DMS153 treated with DMSO at 0.1 percent for 48 hours (cell line): Measurements from ENCODE around the gene COL4A4.

Source experiments
- DNase-seq: peaks from one replicate; lab custom pipeline; 2025; ENCODE audit not compliant: unreplicated experiment; lab: John Stamatoyannopoulos, UW

Gene COL4A4

GRCh38 chr2:227033471-227034148 is 130.4 kb downstream of the COL4A4 start:
- DNase-seq = no peak

GRCh38 chr2:227031379-227031778 is 132.6 kb downstream of the COL4A4 start:
- DNase-seq = no peak

GRCh38 chr2:227030789-227031188 is 133.2 kb downstream of the COL4A4 start:
- DNase-seq = no peak

GRCh38 chr2:227029426-227030105 is 134.4 kb downstream of the COL4A4 start:
- no peak for DNase-seq

GRCh38 chr2:227025510-227025909 is 138.5 kb downstream of the COL4A4 start:
- no peak for DNase-seq

- no peak for DNase-seq
These were observed 141.4 kb downstream of the COL4A4 start for GRCh38 chr2:227022608-227023007.

GRCh38 chr2:227020416-227020815 is 143.6 kb downstream of the COL4A4 start:
- no peak for DNase-seq

- no peak for DNase-seq
These were observed 147.1 kb downstream of the COL4A4 start for GRCh38 chr2:227016894-227017293.

- no peak for DNase-seq
These were observed 150.1 kb downstream of the COL4A4 start for GRCh38 chr2:227013881-227014280.

- no peak for DNase-seq
These were observed 150.7 kb downstream of the COL4A4 start for GRCh38 chr2:227013330-227013729.

- no peak for DNase-seq
These were observed 153.6 kb downstream of the COL4A4 start for GRCh38 chr2:227010433-227010832.

- no peak for DNase-seq
These were observed 156.1 kb downstream of the COL4A4 start for GRCh38 chr2:227007940-227008339.

GRCh38 chr2:227007148-227007547 is 156.9 kb downstream of the COL4A4 start:
- no peak for DNase-seq

GRCh38 chr2:227006189-227006897 is 157.7 kb downstream of the COL4A4 start:
- DNase-seq = no peak

GRCh38 chr2:227004482-227004881 is 159.5 kb downstream of the COL4A4 start:
- no peak for DNase-seq

- DNase-seq = no peak
These were observed 163.9 kb downstream of the COL4A4 start for GRCh38 chr2:227000123-227000522.

GRCh38 chr2:226999661-227000060 is 164.3 kb downstream of the COL4A4 start:
- no peak for DNase-seq

GRCh38 chr2:226995625-226996041 is 168.4 kb downstream of the COL4A4 start:
- no peak for DNase-seq

GRCh38 chr2:226994775-226995174 is 169.2 kb downstream of the COL4A4 start:
- DNase-seq = no peak

- no peak for DNase-seq
These were observed 170.8 kb downstream of the COL4A4 start for GRCh38 chr2:226993171-226993570.

- DNase-seq = no peak
These were observed 172.3 kb downstream of the COL4A4 start for GRCh38 chr2:226991663-226992062.

GRCh38 chr2:226985583-226985946 is 178.4 kb downstream of the COL4A4 start:
- DNase-seq = no peak
